Muscle of arm (tissue), 12 donors: Measurements from ENCODE around the gene TEX2. TPM values are rescaled to one million over a fixed set of nuclear protein-coding genes. Genes with fewer than 3 reads are reported as not detected.

ENCODE experiments used
- DNase-seq: peaks from one replicate; pipeline ENCODE4 v3.0.0-alpha.2; 2013
- polyA plus RNA-seq, 12 donors: library from polyadenylated mRNA; unstranded; fragments of 120-200 nt; gene quantifications; one replicate each; pipeline ENCODE4 v1.2.1, GENCODE V29; 2013; ENCODE audit not compliant: insufficient read length in 12 of 12

The TEX2 gene
- polyA plus RNA-seq, 12 donors: 17.6 to 29.0 (median 21.8) TPM; not detected in 1

GRCh38 chr17:64161380-64162176 is 101.5 kb downstream of the TEX2 start:
- no peak for DNase-seq

- no peak for DNase-seq
Observed at GRCh38 chr17:64160378-64160777, 102.7 kb downstream of the TEX2 start.

DNA sequence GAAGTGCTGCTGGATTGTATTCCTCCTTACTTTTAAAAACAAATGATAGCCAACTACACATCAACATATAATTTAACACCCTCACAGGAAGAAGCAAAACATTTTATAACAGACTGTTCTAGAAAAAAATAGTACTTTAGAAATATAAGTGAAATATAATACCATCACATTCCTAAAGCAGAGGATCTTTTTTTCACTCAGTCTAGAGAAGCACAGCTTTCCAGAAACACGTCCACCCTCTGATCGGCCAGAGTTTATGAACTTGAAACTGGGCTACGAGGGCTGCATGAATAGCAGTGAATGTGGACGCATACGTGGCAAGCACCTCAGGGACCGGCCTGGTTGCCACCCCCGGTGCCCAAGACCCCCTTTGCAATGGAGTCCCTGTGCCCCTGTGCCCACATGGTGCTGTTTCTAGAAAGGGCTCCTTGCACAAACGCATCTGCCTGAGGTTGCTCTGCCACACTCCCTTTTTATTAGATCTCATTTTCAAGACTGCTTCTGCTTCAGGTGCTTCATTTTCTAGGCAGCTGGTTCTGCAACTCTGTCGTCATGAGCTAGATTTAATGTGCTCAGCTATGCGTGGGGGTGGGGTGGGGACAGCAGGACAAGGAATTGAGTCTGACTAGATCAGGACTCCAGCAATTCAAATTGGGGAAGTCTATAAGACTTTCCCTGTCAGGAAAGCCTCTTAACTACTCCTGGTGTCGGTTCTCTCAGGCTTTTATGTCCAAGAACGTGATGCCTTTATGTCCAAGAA is 104.0 kb downstream of the TEX2 start:
- DNase-seq: peak; percentile 34

GRCh38 chr17:64158406-64158805 is 104.7 kb downstream of the TEX2 start:
- peak; percentile 31 for DNase-seq

DNA sequence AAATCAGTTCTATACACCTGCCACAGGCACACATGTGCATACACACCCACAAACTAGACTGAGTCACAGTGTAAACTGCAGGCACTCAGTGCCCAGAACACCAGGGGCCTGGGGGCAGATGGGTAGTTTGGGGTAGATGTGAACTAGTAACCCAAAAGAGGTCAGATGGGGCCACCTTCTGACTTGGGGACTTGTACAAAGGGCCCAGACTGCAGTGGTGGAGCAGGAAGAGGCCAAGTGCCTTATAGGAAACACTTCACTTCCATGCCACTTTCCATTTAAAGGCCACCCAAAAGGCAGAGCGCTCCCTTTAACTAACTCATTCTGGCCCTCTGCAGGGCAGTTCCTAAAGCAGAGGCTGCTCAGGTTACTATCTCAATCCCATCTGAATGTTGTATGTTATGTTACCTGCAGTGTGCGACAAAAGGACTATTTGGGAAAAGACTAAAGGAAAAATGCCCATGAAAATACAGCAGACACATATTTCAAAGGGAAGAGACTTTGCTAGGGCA is 105.3 kb downstream of the TEX2 start:
- DNase-seq: no peak

- DNase-seq: no peak
Observed at GRCh38 chr17:64156670-64157069, 106.4 kb downstream of the TEX2 start.

- peak; percentile 83 for DNase-seq
Observed at GRCh38 chr17:64155751-64156544, 107.1 kb downstream of the TEX2 start.

GRCh38 chr17:64155129-64155528 is 107.9 kb downstream of the TEX2 start:
- no peak for DNase-seq

DNA sequence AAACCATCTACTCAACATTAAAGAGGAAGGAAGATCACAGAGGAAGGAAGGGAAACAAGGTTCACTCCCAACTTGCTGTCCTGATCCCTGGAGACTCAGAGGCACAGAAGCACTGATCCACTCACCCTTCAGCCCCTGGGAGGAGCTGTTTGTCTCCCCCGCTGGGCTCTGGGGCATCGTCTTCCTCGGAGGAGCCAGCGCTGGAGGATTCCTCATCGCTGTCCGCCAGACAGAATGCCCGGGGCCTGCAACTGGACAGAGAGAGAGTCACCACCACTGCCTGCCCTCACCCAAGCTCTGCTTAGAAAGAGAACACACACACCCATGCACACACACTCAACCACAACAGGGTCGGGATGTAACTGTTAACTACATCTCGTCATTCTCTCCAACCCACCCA is 108.3 kb downstream of the TEX2 start:
- no peak for DNase-seq

GRCh38 chr17:64154313-64154695 is 108.8 kb downstream of the TEX2 start:
- DNase-seq: no peak

GRCh38 chr17:64153565-64154312 is 109.3 kb downstream of the TEX2 start:
- DNase-seq: no peak

DNA sequence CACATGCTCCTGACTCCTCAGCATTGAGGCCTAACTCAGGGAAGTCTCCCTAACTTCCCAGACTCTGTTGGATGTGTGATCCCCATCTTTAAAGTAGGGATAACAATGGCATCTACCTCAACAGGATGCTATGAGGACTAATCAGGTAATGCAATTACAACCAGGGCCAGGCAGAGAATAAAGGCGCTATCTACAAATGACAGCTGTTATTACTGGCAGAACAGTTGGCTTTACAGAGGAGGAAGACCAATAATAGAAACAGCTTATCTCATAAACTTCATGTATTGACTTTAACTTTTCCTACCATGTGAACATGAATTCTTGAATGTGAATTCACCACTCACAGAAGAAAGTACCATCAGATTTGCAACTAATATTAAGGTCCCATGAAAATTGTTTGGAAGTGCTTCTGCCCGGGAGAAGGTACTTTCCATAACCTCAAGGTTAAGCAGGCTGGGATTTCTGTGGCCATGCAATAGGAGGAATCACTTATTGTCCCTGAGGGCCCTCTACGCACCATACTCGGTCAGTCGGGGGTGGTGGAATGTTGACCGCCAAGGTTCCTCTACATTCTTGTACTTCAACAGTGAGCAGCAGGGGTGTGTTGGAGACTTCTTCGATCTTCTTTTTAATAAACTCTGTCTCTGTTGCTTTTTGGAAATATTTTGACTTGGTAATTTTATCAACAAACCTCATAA is 110.5 kb downstream of the TEX2 start:
- no peak for DNase-seq

GRCh38 chr17:64151016-64151368 is 112.1 kb downstream of the TEX2 start:
- DNase-seq: no peak

- DNase-seq: no peak
Observed at GRCh38 chr17:64150237-64151015, 112.6 kb downstream of the TEX2 start.

DNA sequence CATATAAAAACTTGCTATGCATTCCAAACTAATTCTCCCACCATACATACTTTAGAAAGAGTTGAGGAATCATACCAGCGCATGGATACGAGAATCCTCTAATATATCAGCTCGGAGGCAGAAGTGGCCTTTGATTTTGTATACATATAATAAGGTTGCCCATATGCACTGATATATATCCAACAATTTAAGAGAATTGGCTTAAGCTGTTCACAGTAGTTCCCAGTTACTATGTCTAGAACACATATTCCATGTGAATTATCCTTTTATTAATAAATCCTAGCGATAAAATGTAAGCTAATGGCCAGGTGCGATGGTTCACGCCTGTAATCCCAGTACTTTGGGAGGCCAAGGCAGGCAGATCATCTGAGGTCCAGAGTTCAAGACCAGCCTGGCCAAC is 113.9 kb downstream of the TEX2 start:
- DNase-seq: no peak

DNA sequence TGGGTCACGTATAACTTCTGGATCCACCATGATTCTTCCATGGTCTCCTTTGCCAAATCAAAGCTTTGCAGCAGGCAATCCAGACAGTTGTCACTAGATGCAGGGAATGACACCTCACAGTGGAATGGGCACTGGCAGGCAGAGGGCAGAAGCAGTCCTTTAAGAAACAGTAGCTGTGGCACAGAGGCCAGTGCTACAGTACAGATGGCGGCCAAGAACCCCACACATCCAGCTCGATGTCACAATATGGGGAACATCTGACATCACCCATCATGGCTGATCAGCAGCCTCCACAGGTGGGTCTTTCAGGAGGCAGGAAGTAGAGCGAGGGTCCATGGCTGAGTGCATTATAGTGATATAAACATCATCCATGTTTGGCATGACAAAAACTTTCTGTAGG is 114.4 kb downstream of the TEX2 start:
- DNase-seq: no peak

- no peak for DNase-seq
Observed at GRCh38 chr17:64148017-64148631, 114.9 kb downstream of the TEX2 start.

- no peak for DNase-seq
Observed at GRCh38 chr17:64147110-64148016, 115.7 kb downstream of the TEX2 start.
